Skeletal muscle satellite cell (primary cell): ENCODE measurements around the gene CDS1.

ENCODE experiments used
- H3K27me3 ChIP-seq: 2 replicates; pipeline ENCODE4 v1.7.0; 2013; ENCODE audit warnings: low read length; ENCODE audit not compliant: control insufficient read depth, insufficient read depth
- H3K36me3 ChIP-seq: 2 replicates; pipeline ENCODE4 v1.7.0; 2013; ENCODE audit warnings: mild to moderate bottlenecking, control low read depth, low read length; ENCODE audit not compliant: insufficient read depth
- H3K4me1 ChIP-seq: 2 replicates; pipeline ENCODE4 v1.7.0; 2013; ENCODE audit warnings: low read length; ENCODE audit not compliant: control insufficient read depth, insufficient read depth
- H3K4me2 ChIP-seq: 2 replicates; pipeline ENCODE4 v1.7.0; 2013; ENCODE audit warnings: mild to moderate bottlenecking, low read length
- H3K4me3 ChIP-seq: 2 replicates; pipeline ENCODE4 v1.7.0; 2013; ENCODE audit warnings: low read length
- H3K9ac ChIP-seq: 2 replicates; pipeline ENCODE4 v1.7.0; 2013; ENCODE audit warnings: mild to moderate bottlenecking, low read depth, low read length, moderate library complexity
- H3K9me3 ChIP-seq: replicated peaks from 2 replicates; pipeline ENCODE4 v1.7.0; 2013; ENCODE audit warnings: mild to moderate bottlenecking, control low read depth, low read length

CDS1 gene

GRCh38 chr4:84614891-84615290 is 32.0 kb downstream of the CDS1 start:
- Histone ChIP-seq H3K4me2 (no peak overlapping the region), H3K36me3 (no peaks in the 10 kb centered on the region), H3K9ac (no peak overlapping the region), H3K4me3 (no peak overlapping the region), H3K9me3 (no peaks in the 10 kb centered on the region), H3K4me1 (no peaks in the 10 kb centered on the region), H3K27me3 (no peaks in the 10 kb centered on the region)

- Histone ChIP-seq H3K4me3 (no peak overlapping the region), H3K27me3 (no peaks in the 10 kb centered on the region), H3K4me1 (no peaks in the 10 kb centered on the region), H3K36me3 (no peaks in the 10 kb centered on the region), H3K9ac (no peak overlapping the region), H3K4me2 (no peak overlapping the region), H3K9me3 (no peaks in the 10 kb centered on the region)
Measured at GRCh38 chr4:84615355-84615754, 32.4 kb downstream of the CDS1 start.

- H3K9me3 ChIP-seq, result no peaks in the 10 kb centered on the region
- no peaks in the 10 kb centered on the region for H3K27me3 ChIP-seq
- H3K9ac ChIP-seq, result no peak overlapping the region
- no peaks in the 10 kb centered on the region for H3K36me3 ChIP-seq
- H3K4me3 ChIP-seq, result no peak overlapping the region
- no peaks in the 10 kb centered on the region for H3K4me1 ChIP-seq
- no peak overlapping the region for H3K4me2 ChIP-seq
Measured at GRCh38 chr4:84622959-84623358, 40.0 kb downstream of the CDS1 start.

GRCh38 chr4:84623661-84624060 is 40.7 kb downstream of the CDS1 start:
- no peaks in the 10 kb centered on the region for H3K9me3 ChIP-seq
- H3K4me1 ChIP-seq, result no peaks in the 10 kb centered on the region
- no peak overlapping the region for H3K9ac ChIP-seq
- no peaks in the 10 kb centered on the region for H3K36me3 ChIP-seq
- H3K27me3 ChIP-seq, result no peaks in the 10 kb centered on the region
- H3K4me3 ChIP-seq, result no peak overlapping the region
- no peak overlapping the region for H3K4me2 ChIP-seq

GRCh38 chr4:84626673-84627072 is 43.7 kb downstream of the CDS1 start:
- no peaks in the 10 kb centered on the region for H3K9me3 ChIP-seq
- peaks cover 4% of the 10 kb centered on the region for H3K4me1 ChIP-seq
- H3K4me3 ChIP-seq, result no peak overlapping the region
- no peaks in the 10 kb centered on the region for H3K36me3 ChIP-seq
- no peak overlapping the region for H3K9ac ChIP-seq
- no peak overlapping the region for H3K4me2 ChIP-seq
- H3K27me3 ChIP-seq, result no peaks in the 10 kb centered on the region

GRCh38 chr4:84631573-84631972 is 48.6 kb downstream of the CDS1 start:
- no peaks in the 10 kb centered on the region for H3K27me3 ChIP-seq
- H3K4me2 ChIP-seq, result peak overlapping the region; percentile 22
- H3K36me3 ChIP-seq, result no peaks in the 10 kb centered on the region
- H3K9ac ChIP-seq, result no peak overlapping the region
- peaks cover 20% of the 10 kb centered on the region for H3K4me1 ChIP-seq
- H3K4me3 ChIP-seq, result no peak overlapping the region
- no peaks in the 10 kb centered on the region for H3K9me3 ChIP-seq

DNA sequence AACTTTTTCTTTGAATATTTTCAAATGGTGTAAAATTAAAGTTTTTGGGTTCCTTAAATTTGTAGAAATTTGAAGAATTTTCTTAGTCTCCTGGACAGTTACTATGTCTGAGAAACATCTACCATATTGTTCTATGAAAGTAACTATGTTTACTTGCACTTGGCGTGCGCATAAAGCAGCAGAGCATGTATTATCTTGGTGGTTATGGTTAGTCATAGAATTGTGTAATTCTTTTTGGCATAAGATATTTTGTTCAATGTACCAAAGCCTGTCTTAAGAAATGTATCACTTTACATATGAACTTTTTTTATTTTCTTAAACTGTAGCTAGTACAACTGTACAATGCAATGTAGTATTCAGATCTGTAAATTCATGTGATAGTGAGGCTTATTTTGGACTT is 49.2 kb downstream of the CDS1 start:
- no peaks in the 10 kb centered on the region for H3K36me3 ChIP-seq
- H3K4me2 ChIP-seq, result peak overlapping the region; percentile 37
- no peaks in the 10 kb centered on the region for H3K27me3 ChIP-seq
- H3K4me1 ChIP-seq, result peaks cover 20% of the 10 kb centered on the region
- no peak overlapping the region for H3K9ac ChIP-seq
- H3K4me3 ChIP-seq, result no peak overlapping the region
- H3K9me3 ChIP-seq, result no peaks in the 10 kb centered on the region

DNA sequence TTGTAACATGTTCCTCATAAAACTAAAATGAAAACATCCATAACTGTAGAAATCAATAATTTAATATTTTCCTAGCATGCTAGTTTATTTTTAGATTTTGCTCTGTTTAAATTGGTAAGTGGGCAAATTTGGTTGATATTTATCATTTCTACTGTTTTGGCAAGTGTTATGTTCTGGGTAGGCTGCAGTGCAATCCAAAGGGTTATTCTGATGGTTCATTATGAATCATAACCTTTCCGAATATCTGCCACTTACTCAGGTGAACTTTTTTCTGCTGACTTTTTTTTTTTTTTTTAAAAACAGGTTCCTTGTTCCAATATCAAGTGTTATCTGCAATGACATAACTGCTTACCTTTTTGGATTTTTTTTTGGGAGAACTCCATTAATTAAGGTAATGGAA is 52.0 kb downstream of the CDS1 start:
- Histone ChIP-seq H3K9me3 (no peaks in the 10 kb centered on the region), H3K4me1 (peaks cover 22% of the 10 kb centered on the region), H3K9ac (no peak overlapping the region), H3K36me3 (no peaks in the 10 kb centered on the region), H3K27me3 (no peaks in the 10 kb centered on the region), H3K4me3 (no peak overlapping the region), H3K4me2 (no peak overlapping the region)

DNA sequence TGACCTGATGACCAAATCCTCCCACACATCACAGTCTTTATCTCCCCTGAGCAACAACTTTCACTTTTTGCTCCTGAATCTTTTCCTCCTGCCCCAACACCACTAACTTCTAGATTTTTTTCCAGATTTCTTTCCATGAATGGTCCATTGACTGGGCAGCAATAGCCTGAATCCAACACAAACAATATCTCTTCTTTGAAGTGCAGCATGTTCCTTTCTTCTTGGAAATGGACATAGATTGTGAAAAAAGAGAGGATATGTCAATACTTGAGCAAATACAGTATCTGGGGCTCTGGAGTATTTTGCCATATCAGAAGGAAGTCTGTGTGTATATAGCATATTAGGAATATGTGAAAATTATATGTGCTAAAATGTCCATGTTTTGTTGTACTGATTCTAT is 55.2 kb downstream of the CDS1 start:
- Histone ChIP-seq H3K4me3 (no peak overlapping the region), H3K4me2 (no peak overlapping the region), H3K9me3 (no peaks in the 10 kb centered on the region), H3K36me3 (no peaks in the 10 kb centered on the region), H3K9ac (no peak overlapping the region), H3K27me3 (no peaks in the 10 kb centered on the region), H3K4me1 (peaks cover 9% of the 10 kb centered on the region)

DNA sequence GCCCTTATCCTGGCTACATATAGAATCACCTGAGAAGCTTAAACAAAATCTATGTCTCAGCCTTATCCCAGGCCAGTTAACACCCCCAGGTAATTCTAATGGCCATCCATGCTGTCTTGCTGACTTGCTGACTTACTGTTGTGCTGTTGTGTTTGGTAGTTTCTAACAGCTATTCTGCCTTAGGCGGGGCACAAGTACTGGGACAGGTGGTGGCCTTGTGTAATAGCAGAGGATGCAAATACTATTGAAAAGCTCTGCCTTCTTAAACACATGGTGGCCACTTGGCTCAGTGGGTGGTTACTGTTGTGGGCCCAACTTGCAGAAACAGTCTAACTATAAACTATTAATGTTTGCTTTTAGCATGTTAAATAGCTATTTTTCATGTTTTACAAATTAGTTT is 56.2 kb downstream of the CDS1 start:
- Histone ChIP-seq H3K36me3 (no peaks in the 10 kb centered on the region), H3K27me3 (no peaks in the 10 kb centered on the region), H3K9ac (no peak overlapping the region), H3K4me1 (peaks cover 9% of the 10 kb centered on the region), H3K9me3 (no peaks in the 10 kb centered on the region), H3K4me2 (no peak overlapping the region), H3K4me3 (no peak overlapping the region)

DNA sequence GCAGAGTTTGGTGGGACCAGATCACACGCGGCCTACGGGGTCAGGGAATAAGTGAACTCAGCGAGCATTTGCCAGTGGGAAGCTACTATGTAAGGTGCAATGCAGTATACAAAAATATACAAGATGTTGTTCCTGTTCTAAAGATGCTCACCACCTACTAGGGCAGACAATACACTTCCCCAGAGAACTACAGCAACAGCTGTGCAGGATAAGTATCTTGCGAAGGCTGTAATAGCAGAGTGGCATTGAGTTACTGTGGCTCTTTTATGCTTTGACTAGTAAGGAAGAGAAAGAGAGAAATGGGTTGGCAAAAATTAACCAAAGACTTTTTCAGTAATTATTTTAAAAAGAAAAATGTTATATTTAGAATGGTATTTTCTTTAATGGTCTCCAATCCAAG is 61.2 kb downstream of the CDS1 start:
- no peaks in the 10 kb centered on the region for H3K36me3 ChIP-seq
- H3K27me3 ChIP-seq, result no peaks in the 10 kb centered on the region
- peaks cover under 1% of the 10 kb centered on the region for H3K4me1 ChIP-seq
- no peak overlapping the region for H3K9ac ChIP-seq
- H3K9me3 ChIP-seq, result no peaks in the 10 kb centered on the region
- H3K4me3 ChIP-seq, result no peak overlapping the region
- H3K4me2 ChIP-seq, result no peak overlapping the region

DNA sequence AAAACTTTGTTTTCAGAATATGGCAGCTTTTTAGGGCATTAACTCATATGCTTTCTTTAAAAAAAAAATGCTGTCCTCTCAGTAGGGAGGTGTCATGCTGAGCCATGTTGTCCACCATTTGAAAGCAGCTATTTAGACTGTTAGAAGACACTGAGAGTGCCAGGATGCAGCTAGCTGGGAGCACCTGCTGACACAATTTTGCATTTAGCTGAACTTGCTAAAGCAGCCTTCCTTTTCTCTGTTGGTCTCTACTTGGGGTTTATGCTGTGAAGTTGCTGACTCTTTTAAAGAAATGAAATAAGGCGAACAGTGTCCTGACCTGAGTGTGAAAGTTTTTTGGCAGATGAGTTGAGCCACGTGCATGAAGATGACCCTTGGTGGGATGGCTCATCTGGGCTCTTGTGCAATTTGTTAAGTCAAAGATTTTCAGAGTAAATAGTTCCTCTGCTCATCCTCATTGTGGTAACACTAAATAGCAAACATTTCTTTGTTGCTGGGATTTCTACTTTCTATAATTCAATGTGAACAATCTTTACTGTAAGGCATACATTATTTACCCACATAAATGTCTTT is 64.5 kb downstream of the CDS1 start:
- no peaks in the 10 kb centered on the region for H3K36me3 ChIP-seq
- H3K4me3 ChIP-seq, result no peak overlapping the region
- no peak overlapping the region for H3K9ac ChIP-seq
- no peak overlapping the region for H3K4me2 ChIP-seq
- H3K9me3 ChIP-seq, result no peaks in the 10 kb centered on the region
- H3K4me1 ChIP-seq, result no peaks in the 10 kb centered on the region
- H3K27me3 ChIP-seq, result no peaks in the 10 kb centered on the region
